ENCODE measurements around the gene MMP19. TPM values are rescaled to one million over a fixed set of nuclear protein-coding genes. Genes with fewer than 3 reads are reported as not detected.
"Not testable (repeated sequence)": the region's sequence is repeated elsewhere in the genome, so short reads cannot be mapped to it uniquely, and the experiment has no call there.

Gene MMP19
- total and polyA plus RNA-seq, 2 of the 4 experiments (the other 2 are of a cell fraction), result 9.9 to 34.7 TPM

GRCh38 chr12:55838361-55838760, 4.4 kb downstream of the MMP19 start:
- H4K5ac ChIP-seq (ENCODE audit: low read depth, low read length), result no peak overlapping the region
- no peak overlapping the region for H3K14ac ChIP-seq (replicated peaks; ENCODE audit: low read depth, low read length)
- no peak overlapping the region for H3K18ac ChIP-seq (ENCODE audit: low read depth, low read length)
- H3K4me2 ChIP-seq (ENCODE audit: low read depth, low read length), result no peak overlapping the region
- in situ Hi-C loops (cut with MboI; ENCODE audit: low sequenced_read_pairs), result no loop called here
- 100% methylated on average over 1 of the region's 3 CpGs; no CpG with 5 or more reads in 1 of the 2 experiments for WGBS, 2 experiments (ENCODE audit: extremely low coverage in 2 of 2, insufficient read length in 1 of 2)
- ChIA-PET CTCF (no interaction called here), POLR2A (ENCODE audit: unreplicated experiment) (no interaction called here)
- DNase-seq, result no peak
- H3K27ac ChIP-seq (ENCODE audit: insufficient read depth, low read length), result no peak overlapping the region
- TF ChIP-seq POLR2A (IDR thresholded peaks at IDR 0.05; ENCODE audit: low read depth, low read length) (no peak), MAFK (IDR thresholded peaks at IDR 0.05; ENCODE audit: low read depth, low read length) (no peak), NFE2L2 (IDR thresholded peaks at IDR 0.05; ENCODE audit: low read depth, low read length) (no peak), BHLHE40 (IDR thresholded peaks at IDR 0.05; ENCODE audit: low read depth, low read length) (no peak), RAD21 (IDR thresholded peaks at IDR 0.05; ENCODE audit: low read length) (no peak), RFX5 (IDR thresholded peaks at IDR 0.05; ENCODE audit: low read depth, low read length) (no peak)
- H2AK5ac ChIP-seq (ENCODE audit: low read depth, low read length), result no peak overlapping the region
- no peak for ATAC-seq (ENCODE audit: low read depth)
- no peak overlapping the region for H2AK9ac ChIP-seq (replicated peaks; ENCODE audit: low read depth, low read length, poor library complexity)
- H2BK5ac ChIP-seq (ENCODE audit: low read depth, low read length, poor library complexity, severe bottlenecking), result no peak overlapping the region
- no peak overlapping the region for H3K9ac ChIP-seq (ENCODE audit: low read depth, low read length)
- H4K8ac ChIP-seq (ENCODE audit: low read depth in 2 of 2, low read length in 2 of 2), result no peak overlapping the region
- H3K9me3 ChIP-seq (ENCODE audit: control insufficient read depth, insufficient read depth, low read length), result no peaks in the 10 kb centered on the region
- H3K4me3 ChIP-seq (ENCODE audit: insufficient read depth, low read depth, low read length), result no peak overlapping the region
- H4K91ac ChIP-seq (ENCODE audit: insufficient read depth, low read depth, low read length), result no peak overlapping the region
- no peak overlapping the region for H2BK20ac ChIP-seq (ENCODE audit: low read depth, low read length)
- intact Hi-C loops (cut with micrococcal nuclease), result no loop called here
- BruUV-seq (replicated peaks), result no TSS peak
- peaks cover 21% of the 10 kb centered on the region for H3K9me1 ChIP-seq (ENCODE audit: insufficient read depth, low read length)
- H2BK15ac ChIP-seq (ENCODE audit: low read depth, low read length), result no peak overlapping the region
- H3K23ac ChIP-seq (ENCODE audit: low read depth, low read length), result no peak overlapping the region
- H3K36me3 ChIP-seq (ENCODE audit: control insufficient read depth, insufficient read depth, low read length), result peaks cover 40% of the 10 kb centered on the region
- H3K4ac ChIP-seq (ENCODE audit: low read depth, low read length), result no peak overlapping the region
- peaks cover 13 to 35% of the 10 kb centered on the region in 2 experiments for H3K79me1 ChIP-seq (ENCODE audit: low read depth in 1 of 2, low read length in 2 of 2)
- no peak overlapping the region for H2BK120ac ChIP-seq (ENCODE audit: low read depth, low read length)
- no peaks in the 10 kb centered on the region for H3K27me3 ChIP-seq (ENCODE audit: control insufficient read depth, insufficient read depth, low read length)
- dilution Hi-C loops (cut with HindIII; ENCODE audit: low sequenced_read_pairs, unreplicated experiment), result no loop called here
- H3K4me1 ChIP-seq (ENCODE audit: control insufficient read depth, insufficient read depth, low read length), result peaks cover 11% of the 10 kb centered on the region
- no peak overlapping the region for H3K56ac ChIP-seq (ENCODE audit: extremely low read depth, insufficient read depth, low read length)
- H2AFZ ChIP-seq (replicated peaks; ENCODE audit: low read length, poor library complexity), result no peak overlapping the region
- H4K20me1 ChIP-seq (ENCODE audit: insufficient read depth, low read length), result no peaks in the 10 kb centered on the region

- BruUV-seq (replicated peaks); H3K18ac ChIP-seq (ENCODE audit: low read depth, low read length); DNase-seq; H3K14ac ChIP-seq (replicated peaks; ENCODE audit: low read depth, low read length); H3K4me3 ChIP-seq (ENCODE audit: insufficient read depth, low read depth, low read length); intact Hi-C loops (cut with micrococcal nuclease); H4K5ac ChIP-seq (ENCODE audit: low read depth, low read length); H3K23ac ChIP-seq (ENCODE audit: low read depth, low read length); H3K9me3 ChIP-seq (ENCODE audit: control insufficient read depth, insufficient read depth, low read length); H3K27me3 ChIP-seq (ENCODE audit: control insufficient read depth, insufficient read depth, low read length); dilution Hi-C loops (cut with HindIII; ENCODE audit: low sequenced_read_pairs, unreplicated experiment); H4K91ac ChIP-seq (ENCODE audit: insufficient read depth, low read depth, low read length); H2BK5ac ChIP-seq (ENCODE audit: low read depth, low read length, poor library complexity, severe bottlenecking); H2AFZ ChIP-seq (replicated peaks; ENCODE audit: low read length, poor library complexity); H3K27ac ChIP-seq (ENCODE audit: insufficient read depth, low read length); H3K9ac ChIP-seq (ENCODE audit: low read depth, low read length); H2AK5ac ChIP-seq (ENCODE audit: low read depth, low read length); H3K4ac ChIP-seq (ENCODE audit: low read depth, low read length); H2AK9ac ChIP-seq (replicated peaks; ENCODE audit: low read depth, low read length, poor library complexity); H2BK120ac ChIP-seq (ENCODE audit: low read depth, low read length); in situ Hi-C loops (cut with MboI; ENCODE audit: low sequenced_read_pairs); POLR2A ChIA-PET (ENCODE audit: unreplicated experiment); H2BK20ac ChIP-seq (ENCODE audit: low read depth, low read length); H2BK15ac ChIP-seq (ENCODE audit: low read depth, low read length); H3K56ac ChIP-seq (ENCODE audit: extremely low read depth, insufficient read depth, low read length); ATAC-seq (ENCODE audit: low read depth); H4K8ac ChIP-seq (ENCODE audit: low read depth in 2 of 2, low read length in 2 of 2); H3K4me2 ChIP-seq (ENCODE audit: low read depth, low read length); H4K20me1 ChIP-seq (ENCODE audit: insufficient read depth, low read length); H3K4me1 ChIP-seq (ENCODE audit: control insufficient read depth, insufficient read depth, low read length): not testable (repeated sequence)
- peaks cover 10 to 45% of the 10 kb centered on the region in 2 experiments for H3K79me1 ChIP-seq (ENCODE audit: low read depth in 1 of 2, low read length in 2 of 2)
- H3K36me3 ChIP-seq (ENCODE audit: control insufficient read depth, insufficient read depth, low read length), result peaks cover 28% of the 10 kb centered on the region
- no CpG with 5 or more reads among the region's 6 CpGs for WGBS, 2 experiments (ENCODE audit: extremely low coverage in 2 of 2, insufficient read length in 1 of 2)
- CTCF ChIA-PET, result interaction anchor here (0.8 kb wide), 1 partner anchor 97 kb away, joined by 4 read pairs; the partner anchor contains the start of gene DGKA
- H3K9me1 ChIP-seq (ENCODE audit: insufficient read depth, low read length), result peaks cover 11% of the 10 kb centered on the region; the same call in 1 of the 2 replicates
These were observed 8.3 kb downstream of the MMP19 start for GRCh38 chr12:55834400-55834799.
